ENCODE measurements around the gene ENKUR.

DNA sequence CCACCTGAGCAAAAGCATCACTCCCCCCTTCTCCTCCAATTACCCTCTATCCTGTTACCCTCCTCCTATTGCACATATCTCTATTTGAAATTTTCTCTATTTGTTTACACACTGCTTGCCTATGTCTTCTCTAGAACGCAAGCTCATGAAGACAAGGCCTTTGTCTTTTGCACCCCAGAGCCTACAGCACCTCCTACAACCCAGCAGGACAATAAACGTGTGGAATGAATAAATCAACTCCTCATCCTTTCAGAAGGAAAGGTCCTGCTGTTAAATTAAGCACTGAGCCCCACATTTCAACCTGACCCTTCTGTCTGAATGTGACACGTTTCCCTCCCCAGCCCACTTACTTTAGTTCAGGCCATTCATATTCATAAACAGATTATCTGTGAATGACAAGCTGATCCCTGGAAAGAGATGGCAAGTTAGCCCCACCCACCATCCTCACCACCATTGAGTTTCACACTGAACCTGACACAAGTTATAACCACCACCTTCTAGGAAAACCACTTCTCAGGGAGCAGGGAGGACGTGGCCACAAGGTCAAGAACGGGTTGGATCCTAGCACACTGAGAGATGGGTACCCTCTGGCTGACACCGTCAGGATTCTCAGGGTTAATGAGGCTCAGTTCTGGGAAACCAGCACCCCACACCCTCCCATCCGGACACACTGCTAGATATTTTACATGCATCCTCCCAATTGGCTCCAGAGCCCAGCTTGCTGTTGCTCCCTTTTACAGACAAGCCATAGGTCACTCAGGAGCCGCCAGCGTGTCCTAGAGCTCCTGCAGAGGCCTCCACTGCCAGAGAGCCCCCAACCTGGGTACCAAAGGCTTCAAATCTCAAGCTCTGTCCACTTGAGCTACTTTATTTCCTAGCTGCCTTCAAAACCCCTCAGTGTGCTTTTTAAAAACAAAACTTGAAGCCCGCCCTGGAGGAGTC is 64.5 kb downstream of the ENKUR start:
- no peak for TF ChIP-seq POLR2A (IDR thresholded peaks at IDR 0.05)
- TF ChIP-seq, protein P1, sequence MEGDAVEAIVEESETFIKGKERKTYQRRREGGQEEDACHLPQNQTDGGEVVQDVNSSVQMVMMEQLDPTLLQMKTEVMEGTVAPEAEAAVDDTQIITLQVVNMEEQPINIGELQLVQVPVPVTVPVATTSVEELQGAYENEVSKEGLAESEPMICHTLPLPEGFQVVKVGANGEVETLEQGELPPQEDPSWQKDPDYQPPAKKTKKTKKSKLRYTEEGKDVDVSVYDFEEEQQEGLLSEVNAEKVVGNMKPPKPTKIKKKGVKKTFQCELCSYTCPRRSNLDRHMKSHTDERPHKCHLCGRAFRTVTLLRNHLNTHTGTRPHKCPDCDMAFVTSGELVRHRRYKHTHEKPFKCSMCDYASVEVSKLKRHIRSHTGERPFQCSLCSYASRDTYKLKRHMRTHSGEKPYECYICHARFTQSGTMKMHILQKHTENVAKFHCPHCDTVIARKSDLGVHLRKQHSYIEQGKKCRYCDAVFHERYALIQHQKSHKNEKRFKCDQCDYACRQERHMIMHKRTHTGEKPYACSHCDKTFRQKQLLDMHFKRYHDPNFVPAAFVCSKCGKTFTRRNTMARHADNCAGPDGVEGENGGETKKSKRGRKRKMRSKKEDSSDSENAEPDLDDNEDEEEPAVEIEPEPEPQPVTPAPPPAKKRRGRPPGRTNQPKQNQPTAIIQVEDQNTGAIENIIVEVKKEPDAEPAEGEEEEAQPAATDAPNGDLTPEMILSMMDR (IDR thresholded peaks at IDR 0.05) = no peak

All from right lobe of liver (tissue), 4 donors.